Neuronal stem cell (in vitro differentiated cells): ENCODE measurements around the gene LHX8.

ENCODE experiments used
- DNase-seq: peaks from one replicate; pipeline ENCODE4 v3.0.0-alpha.2; 2013; ENCODE audit warnings: low spot score
- H2AFZ ChIP-seq: one replicate; pipeline ENCODE4 v1.6.1; 2013; ENCODE audit warnings: mild to moderate bottlenecking, low read length, inconsistent platforms
- H2AK5ac ChIP-seq: 2 replicates; pipeline ENCODE4 v1.6.1; 2013; ENCODE audit warnings: low read depth, mild to moderate bottlenecking, inconsistent platforms, low read length, moderate library complexity, mixed read lengths
- H2BK120ac ChIP-seq: 2 replicates; pipeline ENCODE4 v1.6.1; 2013; ENCODE audit warnings: low read depth, mild to moderate bottlenecking, inconsistent platforms, low read length, moderate library complexity, mixed read lengths
- H2BK12ac ChIP-seq: one replicate; pipeline ENCODE4 v1.6.1; 2013; ENCODE audit warnings: low read length, inconsistent platforms
- H2BK15ac ChIP-seq: 2 replicates; pipeline ENCODE4 v1.6.1; 2013; ENCODE audit warnings: mild to moderate bottlenecking, low read length, inconsistent platforms, mixed read lengths
- H2BK5ac ChIP-seq: one replicate; pipeline ENCODE4 v1.6.1; 2013; ENCODE audit warnings: inconsistent platforms, mild to moderate bottlenecking, low read length, moderate library complexity
- H3K14ac ChIP-seq: one replicate; pipeline ENCODE4 v1.6.1; 2013; ENCODE audit warnings: low read length, inconsistent platforms
- H3K18ac ChIP-seq: 2 replicates; pipeline ENCODE4 v1.6.1; 2013; ENCODE audit warnings: low read length, inconsistent platforms
- H3K23ac ChIP-seq: 2 replicates; pipeline ENCODE4 v1.6.1; 2013; ENCODE audit warnings: low read depth, mild to moderate bottlenecking, mixed read lengths, low read length, inconsistent platforms; ENCODE audit not compliant: poor library complexity
- H3K27ac ChIP-seq: replicated peaks from 3 replicates; pipeline ENCODE4 v1.5.1; 2013; ENCODE audit warnings: low read length, inconsistent platforms
- H3K27me3 ChIP-seq, 3 experiments: 2 replicates each; pipeline ENCODE4 v1.6.1; 2013; ENCODE audit warnings: low read length in 3 of 3, mild to moderate bottlenecking in 2 of 3, inconsistent platforms in 1 of 3, low read depth in 1 of 3, mixed read lengths in 1 of 3, moderate library complexity in 1 of 3; ENCODE audit not compliant: control insufficient read depth in 3 of 3, insufficient read depth in 3 of 3
- H3K36me3 ChIP-seq, 2 donors: replicated peaks in 1 of 2; 2 replicates each; pipeline ENCODE4 v1.6.1; 2013; ENCODE audit warnings: low read length in 2 of 2; ENCODE audit not compliant: control insufficient read depth in 2 of 2, insufficient read depth in 2 of 2
- H3K4ac ChIP-seq: 2 replicates; pipeline ENCODE4 v1.6.1; 2013; ENCODE audit warnings: inconsistent platforms, mild to moderate bottlenecking, low read length, moderate library complexity
- H3K4me1 ChIP-seq, 2 donors: 1 replicate in 1 of 2; 2 replicates in 1 of 2; pipeline ENCODE4 v1.6.1; 2013; ENCODE audit warnings: low read length in 2 of 2, low read depth in 1 of 2; ENCODE audit not compliant: control insufficient read depth in 2 of 2, insufficient read depth in 1 of 2
- H3K4me2 ChIP-seq: one replicate; pipeline ENCODE4 v1.6.1; 2013; ENCODE audit warnings: mild to moderate bottlenecking, low read length, inconsistent platforms; ENCODE audit not compliant: insufficient read depth, poor library complexity, severe bottlenecking
- H3K4me3 ChIP-seq, 2 donors: 2 replicates each; pipeline ENCODE4 v1.5.1; 2013; ENCODE audit warnings: low read length in 2 of 2, mild to moderate bottlenecking in 2 of 2, inconsistent platforms in 1 of 2, moderate library complexity in 1 of 2
- H3K79me1 ChIP-seq: one replicate; pipeline ENCODE4 v1.6.1; 2013; ENCODE audit warnings: low read depth, mild to moderate bottlenecking, inconsistent platforms, low read length, moderate library complexity
- H3K9ac ChIP-seq: one replicate; pipeline ENCODE4 v1.6.1; 2013; ENCODE audit warnings: mild to moderate bottlenecking, low read depth, low read length, inconsistent platforms; ENCODE audit not compliant: poor library complexity
- H3K9me3 ChIP-seq, 2 donors: replicated peaks in 1 of 2; 2 replicates each; pipeline versions ENCODE3 to v1.6.1; 2013; ENCODE audit warnings: low read length in 2 of 2, mild to moderate bottlenecking in 2 of 2, inconsistent platforms in 1 of 2, low read depth in 1 of 2, mixed read lengths in 1 of 2, moderate library complexity in 1 of 2; ENCODE audit not compliant: control insufficient read depth in 2 of 2, insufficient read depth in 1 of 2
- H4K8ac ChIP-seq: one replicate; pipeline ENCODE4 v1.6.1; 2013; ENCODE audit warnings: low read depth, mild to moderate bottlenecking, inconsistent platforms, low read length, moderate library complexity
- H4K91ac ChIP-seq: one replicate; pipeline ENCODE4 v1.6.1; 2013; ENCODE audit warnings: low read length, low read depth, mild to moderate bottlenecking, inconsistent platforms; ENCODE audit not compliant: poor library complexity
- WGBS, 2 donors: extraction: QIAGEN DNeasy Blood & Tissue Kit; methylation state at CpG; one replicate each; pipeline ENCODE4 v1.1.7; 2013; ENCODE audit warnings: missing lambda C conversion rate in 2 of 2, mixed read lengths in 1 of 2; ENCODE audit not compliant: insufficient read length in 2 of 2, insufficient replicate concordance in 1 of 2; ENCODE audit errors: extremely low coverage in 2 of 2; 5-methylcytosine and 5-hydroxymethylcytosine counted together

Gene LHX8

DNA sequence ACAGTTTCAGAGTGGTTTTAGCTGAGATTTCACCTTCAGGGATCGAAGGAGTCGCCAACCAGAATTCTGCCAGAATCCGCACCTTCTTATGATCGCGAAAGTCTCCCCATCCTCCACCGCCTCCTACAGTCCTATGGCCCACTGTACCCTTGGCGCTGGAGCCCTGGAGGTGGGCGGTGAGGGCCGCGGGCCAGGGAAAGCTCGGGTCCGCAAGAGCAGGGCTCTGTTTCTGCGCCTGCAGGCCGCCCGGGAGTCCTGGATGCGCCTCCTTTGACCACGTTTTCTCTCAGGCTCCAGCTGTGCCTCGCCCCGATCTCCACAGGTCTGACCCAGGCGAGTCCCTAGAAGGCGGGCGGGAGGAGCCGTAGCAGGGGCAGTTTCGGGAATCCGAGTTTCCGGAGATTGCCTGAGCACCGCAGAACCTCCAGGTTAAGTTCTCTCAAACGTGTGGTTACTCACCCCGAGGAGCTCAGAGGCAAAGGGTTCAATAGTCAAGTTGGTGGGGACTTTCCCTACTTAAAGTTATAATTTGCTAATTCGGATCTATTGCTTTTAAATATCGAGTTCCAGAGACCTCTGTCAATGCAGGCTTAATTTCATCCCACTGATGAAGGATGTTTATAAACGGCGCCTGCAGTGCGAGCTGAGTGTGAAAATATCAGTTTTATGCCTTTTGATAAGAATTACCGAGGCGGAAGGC, 3.2 kb upstream of the LHX8 start:
- no peak overlapping the region for H2BK120ac ChIP-seq
- peaks cover 2 to 7% of the 10 kb centered on the region in 2 donors for H3K9me3 ChIP-seq
- H4K8ac ChIP-seq, result no peak overlapping the region
- H3K79me1 ChIP-seq, result no peaks in the 10 kb centered on the region
- peak; percentile 37 for DNase-seq
- H3K4me2 ChIP-seq, result peak overlapping the region; percentile 69
- no peak overlapping the region for H3K14ac ChIP-seq
- no peak overlapping the region for H3K4me3 ChIP-seq
- H3K27ac ChIP-seq, result no peak overlapping the region
- H4K91ac ChIP-seq, result no peak overlapping the region
- H3K23ac ChIP-seq, result peak overlapping the region; percentile 12
- peak overlapping the region; percentile 66 for H2AFZ ChIP-seq
- H3K4me1 ChIP-seq, result peaks cover 9 to 28% of the 10 kb centered on the region in 2 donors
- peak overlapping the region; percentile 7 for H3K9ac ChIP-seq
- no peak overlapping the region for H2BK5ac ChIP-seq
- WGBS, 2 donors, result no CpG with 5 or more reads among the region's 36 CpGs
- H2AK5ac ChIP-seq, result no peak overlapping the region
- peak overlapping the region; percentile 7 for H2BK12ac ChIP-seq
- peak overlapping the region; percentile 40 for H3K18ac ChIP-seq
- H3K4ac ChIP-seq, result no peak overlapping the region
- H3K27me3 ChIP-seq, result peaks cover 22 to 97% (median 77%) of the 10 kb centered on the region in 3 experiments
- no peak overlapping the region for H2BK15ac ChIP-seq
- H3K36me3 ChIP-seq, result no peaks in the 10 kb centered on the region

DNA sequence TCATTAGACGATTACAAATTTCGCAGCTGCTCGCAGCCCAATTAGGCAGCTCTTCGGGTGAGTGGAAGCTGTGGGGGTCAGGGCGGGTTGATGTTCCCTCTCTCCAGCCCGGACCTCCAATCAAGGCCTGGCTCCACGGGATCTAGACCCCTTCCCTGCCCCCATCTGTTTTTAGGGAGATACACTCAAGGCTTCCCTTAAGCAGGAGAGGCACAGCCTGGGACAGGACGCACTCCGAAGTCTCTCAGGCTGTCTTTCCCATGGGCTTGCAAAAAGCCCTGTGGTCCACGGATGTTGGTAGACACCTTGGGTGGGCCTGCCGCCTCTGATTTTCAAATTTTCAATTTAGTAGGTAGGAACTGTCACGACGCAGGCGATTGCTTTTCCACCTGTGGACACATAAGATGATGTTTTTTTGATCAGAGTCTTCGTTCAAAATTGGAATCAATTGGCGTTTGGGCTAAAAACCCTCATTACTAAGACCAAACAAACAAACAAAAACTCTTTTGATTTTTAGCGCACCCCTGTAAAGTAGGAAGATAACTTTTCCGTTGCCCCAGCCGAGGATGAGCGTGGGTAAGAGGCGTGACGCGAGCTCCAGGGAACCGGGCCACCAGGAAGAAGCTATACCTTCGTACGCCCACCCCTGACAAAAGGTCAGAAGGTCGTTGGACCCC, 2.5 kb upstream of the LHX8 start:
- Histone ChIP-seq H2BK15ac (no peak overlapping the region), H3K27me3 (peaks cover 26 to 100% (median 84%) of the 10 kb centered on the region in 3 experiments), H3K79me1 (no peaks in the 10 kb centered on the region), H3K4me3 (no peak overlapping the region), H3K9me3 (peaks cover 2 to 7% of the 10 kb centered on the region in 2 donors), H3K18ac (no peak overlapping the region), H2BK5ac (no peak overlapping the region), H4K8ac (no peak overlapping the region), H3K4me1 (peaks cover 13 to 28% of the 10 kb centered on the region in 2 donors), H2BK120ac (no peak overlapping the region), H3K23ac (no peak overlapping the region), H2AK5ac (no peak overlapping the region), H2BK12ac (no peak overlapping the region), H3K36me3 (no peaks in the 10 kb centered on the region), H3K4ac (no peak overlapping the region), H3K27ac (no peak overlapping the region), H4K91ac (no peak overlapping the region), H3K14ac (no peak overlapping the region), H3K9ac (no peak overlapping the region), H3K4me2 (peak overlapping the region; percentile 69), H2AFZ (no peak overlapping the region)
- DNase-seq, result peak; percentile 31
- WGBS, 2 donors, result no CpG with 5 or more reads among the region's 27 CpGs

GRCh38 chr1:75132242-75132811, 1.9 kb upstream of the LHX8 start:
- no peak overlapping the region for H3K27ac ChIP-seq
- H2AFZ ChIP-seq, result no peak overlapping the region
- no peak overlapping the region for H2BK5ac ChIP-seq
- peaks cover 16 to 31% of the 10 kb centered on the region in 2 donors for H3K4me1 ChIP-seq
- no peak overlapping the region for H4K91ac ChIP-seq
- H3K14ac ChIP-seq, result no peak overlapping the region
- no peaks in the 10 kb centered on the region for H3K36me3 ChIP-seq
- H2BK12ac ChIP-seq, result no peak overlapping the region
- H3K27me3 ChIP-seq, result peaks cover 31 to 100% (median 88%) of the 10 kb centered on the region in 3 experiments
- WGBS, 2 donors, result no CpG with 5 or more reads among the region's 23 CpGs
- H3K18ac ChIP-seq, result no peak overlapping the region
- H3K4ac ChIP-seq, result no peak overlapping the region
- H3K4me3 ChIP-seq, result no peak overlapping the region
- no peak overlapping the region for H2AK5ac ChIP-seq
- H3K4me2 ChIP-seq, result peak overlapping the region; percentile 15
- peak; percentile 37 for DNase-seq
- H2BK120ac ChIP-seq, result no peak overlapping the region
- no peak overlapping the region for H2BK15ac ChIP-seq
- H3K79me1 ChIP-seq, result no peaks in the 10 kb centered on the region
- no peak overlapping the region for H3K23ac ChIP-seq
- no peak overlapping the region for H4K8ac ChIP-seq
- no peak overlapping the region for H3K9ac ChIP-seq
- H3K9me3 ChIP-seq, result peaks cover 2 to 7% of the 10 kb centered on the region in 2 donors
